Endothelial cell of umbilical vein (primary cell): ENCODE results near the gene MTSS2.

Experiments
- CTCF ChIP-seq, 2 donors: IDR thresholded peaks; 1 replicate in 1 of 2; 2 replicates in 1 of 2; pipeline ENCODE4 v1.5.1; 2011; ENCODE audit warnings: low read length in 2 of 2, mild to moderate bottlenecking in 2 of 2, moderate library complexity in 2 of 2, control low read depth in 1 of 2, inconsistent platforms in 1 of 2, low read depth in 1 of 2; ENCODE audit not compliant: insufficient read depth in 1 of 2; ENCODE audit errors: extremely low read depth in 1 of 2
- EZH2 ChIP-seq: IDR thresholded peaks from 2 replicates; pipeline ENCODE4 v1.6.1; 2012; ENCODE audit warnings: borderline replicate concordance, low read depth, mild to moderate bottlenecking, moderate library complexity, low read length, inconsistent platforms; ENCODE audit not compliant: severe bottlenecking
- GATA2 ChIP-seq: IDR thresholded peaks from 2 replicates; pipeline ENCODE4 v1.7.0; 2011; ENCODE audit warnings: low read depth, mild to moderate bottlenecking, moderate library complexity, mixed read lengths, low read length; ENCODE audit not compliant: insufficient read length, insufficient read depth
- JUN ChIP-seq: IDR thresholded peaks from 2 replicates; pipeline ENCODE4 v1.6.1; 2011; ENCODE audit warnings: borderline replicate concordance, low read depth; ENCODE audit not compliant: insufficient read length, insufficient read depth
- MAX ChIP-seq: IDR thresholded peaks from 2 replicates; pipeline ENCODE4 v1.6.1; 2011; ENCODE audit not compliant: insufficient read depth, insufficient read length
- POLR2A ChIP-seq: IDR thresholded peaks from 2 replicates; pipeline ENCODE4 v1.6.1; 2012; ENCODE audit warnings: low read depth, mild to moderate bottlenecking, control low read depth, low read length
- POLR2AphosphoS5 ChIP-seq: IDR thresholded peaks from 2 replicates; pipeline ENCODE4 v1.6.1; 2012; ENCODE audit warnings: low read depth, mild to moderate bottlenecking, control low read depth, low read length, moderate library complexity; ENCODE audit not compliant: insufficient read depth

DNA sequence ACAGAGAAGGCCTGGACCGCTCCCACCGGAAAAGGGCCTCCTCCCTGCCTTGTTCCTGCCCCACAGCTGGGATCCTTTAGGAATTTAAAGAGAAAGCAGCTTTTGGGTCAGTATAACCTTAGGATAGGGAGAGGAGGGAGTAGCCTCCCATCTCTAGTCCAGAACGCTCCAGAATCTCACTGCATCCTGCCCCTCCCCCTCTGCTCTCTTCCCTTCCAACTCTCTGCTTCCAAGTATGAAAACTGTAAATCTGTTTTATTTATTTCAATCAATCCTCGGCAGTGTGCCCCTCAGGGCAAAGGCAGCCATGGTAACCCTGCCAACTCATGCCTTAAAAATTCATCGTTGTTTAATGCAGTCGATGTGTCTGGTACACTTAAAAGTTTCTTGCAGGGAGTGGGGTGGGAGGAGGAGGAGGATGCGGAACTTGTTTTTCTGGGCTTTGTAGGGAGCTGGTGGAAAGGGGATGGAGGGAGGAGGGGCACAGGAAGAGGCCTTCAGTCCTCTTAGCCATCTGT lies 21.2 kb upstream of the MTSS2 start:
- TF ChIP-seq POLR2AphosphoS5 (no peak), CTCF (IDR thresholded peaks at IDR 0.05; ENCODE audit: extremely low read depth in 1 of 2, insufficient read depth in 1 of 2, low read depth in 1 of 2, low read length in 2 of 2) (no peak), POLR2A (no peak), MAX (no peak), EZH2 (no peak), GATA2 (no peak), JUN (no peak)
